ENCODE data around the gene ZNG1F.
"Not testable (repeated sequence)": the region's sequence is repeated elsewhere in the genome, so short reads cannot be mapped to it uniquely, and the experiment has no call there.

ZNG1F gene

GRCh38 chr9:41189217-41189616 is at the start of gene ZNG1F:
ZNG1F (minus strand) TSS chr9:41189317; CDS start chr9:41189258, 59 bp downstream.
- in situ Hi-C loops (cut with MboI; ENCODE audit: low sequenced_read_pairs), result not testable (repeated sequence)

- in situ Hi-C loops (cut with MboI; ENCODE audit: low sequenced_read_pairs), result not testable (repeated sequence)
These were observed 48.1 kb upstream of the ZNG1F start for GRCh38 chr9:41237110-41237749.

- in situ Hi-C loops (cut with MboI; ENCODE audit: low sequenced_read_pairs), result not testable (repeated sequence)
These were observed 47.5 kb upstream of the ZNG1F start for GRCh38 chr9:41236486-41237109.

- in situ Hi-C loops (cut with MboI; ENCODE audit: low sequenced_read_pairs), result not testable (repeated sequence)
These were observed 46.0 kb upstream of the ZNG1F start for GRCh38 chr9:41234811-41235805.

GRCh38 chr9:41234221-41234620 is 45.1 kb upstream of the ZNG1F start:
- in situ Hi-C loops (cut with MboI; ENCODE audit: low sequenced_read_pairs), result not testable (repeated sequence)

GRCh38 chr9:41232326-41232725 is 43.2 kb upstream of the ZNG1F start:
- in situ Hi-C loops (cut with MboI; ENCODE audit: low sequenced_read_pairs), result not testable (repeated sequence)

- in situ Hi-C loops (cut with MboI; ENCODE audit: low sequenced_read_pairs), result not testable (repeated sequence)
These were observed 41.3 kb upstream of the ZNG1F start for GRCh38 chr9:41230418-41230817.

GRCh38 chr9:41229408-41230401 is 40.6 kb upstream of the ZNG1F start:
- in situ Hi-C loops (cut with MboI; ENCODE audit: low sequenced_read_pairs), result no loop called here

GRCh38 chr9:41219831-41220230 is 30.7 kb upstream of the ZNG1F start:
- in situ Hi-C loops (cut with MboI; ENCODE audit: low sequenced_read_pairs), result not testable (repeated sequence)

GRCh38 chr9:41188439-41188838 is 678 bp downstream of the ZNG1F start:
- in situ Hi-C loops (cut with MboI; ENCODE audit: low sequenced_read_pairs), result not testable (repeated sequence)

- in situ Hi-C loops (cut with MboI; ENCODE audit: low sequenced_read_pairs), result not testable (repeated sequence)
These were observed 14.1 kb downstream of the ZNG1F start for GRCh38 chr9:41174994-41175393.

GRCh38 chr9:41150116-41150515 is 39.0 kb downstream of the ZNG1F start:
- in situ Hi-C loops (cut with MboI; ENCODE audit: low sequenced_read_pairs), result not testable (repeated sequence)

GRCh38 chr9:41141878-41142277 is 47.2 kb downstream of the ZNG1F start:
- in situ Hi-C loops (cut with MboI; ENCODE audit: low sequenced_read_pairs), result not testable (repeated sequence)

- in situ Hi-C loops (cut with MboI; ENCODE audit: low sequenced_read_pairs), result not testable (repeated sequence)
These were observed 60.5 kb downstream of the ZNG1F start, which contains the start of gene FOXD4L6 for GRCh38 chr9:41128581-41128980. FOXD4L6 (minus strand) TSS chr9:41128681; CDS start chr9:41128383, 298 bp downstream.

GRCh38 chr9:41126746-41127446 is 62.2 kb downstream of the ZNG1F start:
- in situ Hi-C loops (cut with MboI; ENCODE audit: low sequenced_read_pairs), result not testable (repeated sequence)

- in situ Hi-C loops (cut with MboI; ENCODE audit: low sequenced_read_pairs), result not testable (repeated sequence)
These were observed 63.2 kb downstream of the ZNG1F start for GRCh38 chr9:41125936-41126335.

- in situ Hi-C loops (cut with MboI; ENCODE audit: low sequenced_read_pairs), result not testable (repeated sequence)
These were observed 63.9 kb downstream of the ZNG1F start for GRCh38 chr9:41125109-41125658.

- in situ Hi-C loops (cut with MboI; ENCODE audit: low sequenced_read_pairs), result not testable (repeated sequence)
These were observed 64.6 kb downstream of the ZNG1F start for GRCh38 chr9:41124250-41125108.
